8988T (cell line): ENCODE measurements around the gene ANK3.

Source experiments
- DNase-seq: peaks from one replicate; pipeline ENCODE4 v3.0.0; 2011

Gene ANK3

DNA sequence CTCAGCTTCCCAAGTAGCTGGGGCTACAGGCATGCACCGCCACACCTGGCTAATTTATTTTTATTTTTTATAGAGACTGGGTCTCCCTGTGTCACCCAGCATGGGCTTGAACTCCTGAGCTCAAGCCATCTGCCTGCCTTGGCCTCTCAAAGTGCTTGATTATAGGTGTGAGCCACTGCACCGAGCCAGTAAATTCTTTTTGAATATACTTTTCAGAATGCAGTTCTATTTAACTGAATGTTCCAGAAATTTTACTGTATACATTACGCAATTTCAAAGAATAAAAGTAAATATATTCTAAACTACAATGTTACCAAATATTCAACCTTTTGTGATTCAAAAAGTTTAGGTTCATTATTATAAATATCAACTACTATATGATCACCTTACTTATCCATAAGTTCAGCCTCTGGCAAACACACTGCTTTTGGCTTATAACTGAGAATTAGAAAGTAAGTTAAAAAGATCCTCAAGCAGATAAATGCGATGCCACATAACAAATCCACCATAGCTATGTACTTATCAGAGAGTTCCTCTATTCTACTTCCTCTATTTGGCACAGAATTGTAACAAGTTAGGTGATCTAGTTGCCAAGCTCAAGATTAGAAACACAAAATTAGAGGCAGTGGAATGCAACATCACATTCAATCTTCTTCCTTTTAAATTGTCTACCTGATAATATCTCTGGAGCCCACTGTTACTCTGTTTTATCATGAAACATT is 118.2 kb downstream of the ANK3 start:
- DNase-seq: no peak

DNA sequence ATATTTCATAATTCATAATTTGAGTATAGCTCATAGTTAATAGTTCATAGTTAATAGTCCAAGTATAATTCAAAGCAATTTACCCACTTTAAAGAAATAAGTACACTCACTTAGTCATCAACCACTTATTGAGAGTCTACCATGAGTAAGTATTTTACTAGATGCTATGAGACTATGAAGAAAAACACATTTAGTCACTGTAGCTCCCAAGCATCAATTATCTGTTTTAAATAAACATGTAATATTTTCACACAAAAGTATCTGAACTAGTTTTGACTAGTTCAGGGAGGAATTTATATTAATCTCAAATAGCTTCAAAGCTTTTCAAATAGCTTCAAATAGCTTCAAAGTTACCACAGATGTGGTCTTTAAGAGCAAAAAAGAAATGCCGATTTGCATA is 119.2 kb downstream of the ANK3 start:
- no peak for DNase-seq

DNA sequence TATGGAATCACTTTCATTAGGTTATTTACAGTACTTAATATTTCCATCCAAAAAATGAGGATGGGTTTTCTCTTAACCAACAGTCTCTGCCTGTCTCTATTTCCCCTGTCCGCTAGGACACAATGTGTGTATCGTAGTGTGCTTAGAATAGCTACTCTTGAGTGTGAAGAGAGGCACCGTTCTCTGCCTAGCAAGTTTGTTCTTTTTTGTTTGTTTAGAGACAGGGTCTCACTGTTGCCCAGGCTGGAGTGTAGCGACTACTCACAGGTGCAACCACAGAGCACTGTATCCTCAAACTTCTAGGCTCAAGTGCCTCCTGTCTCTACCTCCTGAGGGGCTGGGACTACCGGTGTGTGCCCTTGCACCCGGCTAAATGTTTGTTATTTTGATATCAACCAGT is 121.9 kb downstream of the ANK3 start:
- no peak for DNase-seq

DNA sequence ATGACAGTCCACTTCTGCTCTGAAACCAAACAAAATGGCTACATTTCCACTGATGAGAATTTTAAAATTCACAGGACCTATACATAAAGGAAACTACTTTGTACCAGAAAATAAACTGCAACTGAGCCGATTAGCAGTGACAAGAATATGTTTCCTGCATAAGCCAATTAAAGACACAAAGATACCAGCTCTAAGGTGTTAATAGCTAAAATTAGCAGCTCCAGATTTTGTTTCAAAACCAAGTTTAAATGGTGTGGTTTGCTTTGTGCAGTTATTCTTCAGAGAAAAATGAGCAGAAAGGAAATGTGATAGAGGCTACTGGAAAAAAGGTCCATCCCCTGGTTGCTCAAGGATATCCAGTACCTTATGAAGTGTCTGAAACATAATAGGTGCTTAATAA is 123.2 kb downstream of the ANK3 start:
- no peak for DNase-seq

DNA sequence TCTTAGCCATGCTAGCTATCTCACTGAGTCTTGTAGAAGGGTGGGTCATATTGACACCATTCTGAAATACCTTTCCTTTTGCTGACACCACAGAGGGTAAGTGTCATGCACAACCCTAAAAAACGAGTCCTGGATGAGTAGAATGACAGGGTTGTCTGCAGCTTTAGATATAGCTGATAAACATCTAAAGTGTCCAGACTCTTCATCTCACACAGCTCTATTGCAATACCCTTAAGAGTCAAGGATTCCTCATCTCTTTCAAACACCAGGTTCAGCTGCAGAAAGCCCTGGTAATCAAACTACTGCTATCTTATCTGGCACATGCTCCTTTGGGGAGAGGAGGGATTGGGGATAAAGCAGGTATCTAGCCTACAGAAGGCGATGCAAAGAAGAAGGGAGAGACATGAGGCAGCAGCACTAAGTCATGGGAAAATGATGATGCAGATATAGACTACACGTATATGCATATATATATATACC is 127.0 kb downstream of the ANK3 start:
- no peak for DNase-seq

DNA sequence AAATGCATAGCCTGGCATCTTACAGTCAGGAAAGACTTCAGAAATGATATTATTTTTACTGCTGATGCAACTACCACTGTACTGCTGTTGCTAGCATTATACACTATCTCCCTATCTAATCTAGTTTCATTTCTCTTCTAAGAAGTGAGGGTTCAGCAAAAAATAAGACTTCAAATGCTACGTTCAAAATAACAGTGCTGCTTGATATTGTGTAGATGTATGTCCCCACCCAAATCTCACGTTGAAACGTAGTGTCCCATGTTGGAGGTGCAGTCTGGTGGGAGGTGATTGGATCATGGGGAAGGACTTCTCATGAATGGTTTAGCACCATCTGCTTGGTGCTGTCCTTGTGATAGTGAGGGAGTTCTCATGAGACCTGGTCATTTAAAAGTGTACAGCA is 129.4 kb downstream of the ANK3 start:
- no peak for DNase-seq

DNA sequence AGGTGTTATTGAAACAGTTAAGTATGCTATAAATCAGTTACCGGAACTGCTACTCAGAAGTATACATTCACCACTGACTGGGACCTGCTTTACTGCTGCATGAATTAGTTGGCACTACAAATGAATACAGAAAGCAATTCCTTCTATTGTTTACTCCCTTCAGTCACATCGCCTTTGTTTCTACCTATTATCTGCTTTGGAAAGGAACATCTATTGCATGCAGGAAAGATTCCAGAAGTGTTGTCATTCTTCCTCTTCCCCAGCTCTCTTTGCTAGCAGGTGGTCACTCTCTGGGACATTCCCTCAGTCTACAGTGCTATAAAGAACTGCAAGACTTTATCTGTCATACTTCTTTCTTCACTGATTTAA is 131.3 kb downstream of the ANK3 start:
- no peak for DNase-seq

DNA sequence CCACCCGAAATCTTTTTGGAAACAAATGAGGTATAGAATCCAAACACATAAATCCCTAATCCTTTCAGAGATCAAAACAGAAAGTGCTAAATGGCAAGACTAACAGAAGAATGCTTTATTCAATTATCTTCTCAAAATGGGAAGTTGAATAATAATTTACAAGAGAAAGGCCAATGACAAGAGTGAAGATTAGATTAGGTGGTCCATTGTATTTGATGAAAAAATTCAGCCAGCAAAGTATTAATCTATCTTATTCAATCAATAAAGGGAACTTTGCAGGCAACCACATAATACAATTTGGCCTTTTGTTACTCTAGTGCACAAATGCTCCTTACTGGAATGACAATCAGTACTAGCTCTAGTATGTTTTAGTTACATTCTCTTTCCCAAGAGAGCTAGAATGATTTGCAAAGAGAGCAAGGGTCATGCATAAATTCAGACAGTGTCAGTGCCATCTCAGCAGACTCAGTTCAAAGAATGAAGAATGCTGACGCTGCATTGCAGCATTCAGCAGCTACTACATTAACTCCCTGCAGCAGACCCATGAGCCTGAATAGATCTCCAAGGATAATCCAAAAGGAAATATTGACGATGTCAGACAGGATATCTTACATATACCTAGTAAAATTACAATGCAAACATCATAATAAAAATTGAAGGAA is 131.8 kb downstream of the ANK3 start:
- no peak for DNase-seq

DNA sequence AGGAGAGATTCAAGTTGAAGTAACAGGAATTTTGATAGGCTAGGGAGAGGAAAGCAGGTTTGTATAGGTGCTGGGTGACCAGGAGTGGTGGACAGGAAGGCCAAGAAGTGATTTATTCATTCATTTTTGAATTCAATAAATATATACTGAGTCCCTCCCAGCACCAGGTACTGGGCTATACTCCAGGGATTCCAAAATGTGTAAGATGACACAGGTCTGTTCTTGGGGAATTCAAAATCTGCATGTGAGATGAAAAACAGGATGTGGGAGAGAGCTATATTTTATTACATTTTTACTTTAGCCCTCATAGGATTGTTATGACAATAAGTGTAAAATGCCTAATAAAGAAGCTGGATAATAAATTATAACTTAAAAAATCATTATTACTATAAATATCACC is 134.9 kb downstream of the ANK3 start:
- DNase-seq: no peak

DNA sequence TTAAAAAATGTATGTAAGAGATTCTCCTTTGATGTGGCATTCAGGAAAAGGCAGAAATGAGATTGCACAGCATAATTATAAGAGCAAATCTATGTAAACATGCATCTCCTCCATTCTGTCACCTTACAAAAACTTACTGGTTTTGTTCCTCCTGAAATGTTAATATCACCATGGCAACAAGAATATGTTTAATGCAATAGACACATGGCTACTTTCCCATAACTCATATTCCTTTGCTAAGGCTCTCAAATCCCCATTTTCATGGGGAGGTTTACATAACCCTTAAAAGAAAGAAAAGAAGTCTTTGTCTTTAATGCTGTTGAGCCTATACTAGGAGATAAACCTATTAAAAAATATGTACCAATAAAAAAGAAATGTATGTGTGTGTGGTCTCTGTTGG is 136.2 kb downstream of the ANK3 start:
- no peak for DNase-seq

DNA sequence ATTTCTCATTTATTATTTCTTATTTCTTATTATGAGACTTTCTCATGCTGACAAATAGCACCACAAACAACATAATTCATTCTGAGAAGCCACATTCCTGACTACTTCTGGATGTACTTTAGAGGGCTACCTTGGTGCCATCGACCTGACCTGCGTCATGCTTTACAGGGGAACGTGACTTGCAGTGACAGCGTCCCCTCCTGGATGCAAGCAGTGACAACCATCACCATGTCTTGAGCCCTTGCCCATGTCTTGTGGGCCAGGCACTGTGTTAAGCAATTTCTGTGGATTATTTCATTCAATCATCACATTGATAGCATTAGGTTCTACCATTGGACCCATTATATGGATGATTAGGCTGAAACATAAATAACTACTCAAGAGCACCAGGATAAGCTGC is 137.0 kb downstream of the ANK3 start:
- no peak for DNase-seq

DNA sequence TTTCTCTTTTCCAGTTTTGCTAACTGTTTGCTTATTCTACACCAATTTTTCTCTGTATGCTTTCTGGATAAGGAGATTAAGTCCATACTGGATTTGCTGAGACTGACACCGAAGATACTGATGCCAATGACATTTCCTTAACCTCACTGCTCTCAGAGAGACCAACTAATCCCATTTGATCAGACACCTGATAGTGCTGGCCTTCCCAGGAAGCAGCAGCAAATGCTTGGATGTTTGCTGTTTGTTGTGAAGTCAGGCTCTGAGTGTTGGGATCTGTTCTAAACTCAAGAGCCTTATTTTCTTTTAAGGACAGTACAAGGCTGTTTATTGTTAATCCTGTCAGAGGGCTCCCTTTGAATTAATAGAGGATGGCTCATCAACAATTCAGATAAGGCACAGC is 143.3 kb downstream of the ANK3 start:
- DNase-seq: no peak

DNA sequence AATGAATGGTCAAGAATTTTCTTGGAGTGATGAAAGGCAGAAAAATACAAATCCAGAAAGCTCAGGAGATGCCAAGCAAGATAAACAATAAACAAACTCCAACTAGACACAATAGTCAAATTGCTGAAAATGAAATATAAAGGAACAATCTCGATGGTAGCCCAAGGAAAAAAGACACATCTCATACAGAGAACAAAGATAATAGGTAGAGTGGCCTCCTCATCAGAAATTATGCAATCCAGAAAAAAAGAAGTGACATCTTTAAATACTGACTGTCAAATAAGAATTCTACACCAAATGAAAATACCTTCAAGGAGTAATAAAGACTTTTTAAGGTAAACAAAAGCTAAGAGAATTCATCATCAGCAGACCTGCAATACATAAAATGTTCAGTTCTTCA is 150.4 kb downstream of the ANK3 start:
- DNase-seq: no peak

DNA sequence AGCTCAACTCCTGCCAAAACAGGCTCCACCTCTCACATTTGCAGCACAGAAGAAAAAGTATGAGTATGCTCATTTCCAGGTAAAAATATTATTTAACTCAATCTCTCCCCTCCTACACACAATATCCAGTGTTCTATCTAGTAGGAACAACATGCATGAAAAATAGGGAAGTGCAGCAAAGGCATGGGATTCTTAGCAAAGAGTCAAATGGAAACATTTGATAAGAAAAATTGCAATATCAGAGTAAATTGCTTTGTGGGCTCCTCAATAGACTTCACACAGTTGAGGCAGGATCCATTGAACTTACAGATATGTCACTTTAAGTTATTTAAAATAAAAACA is 150.9 kb downstream of the ANK3 start:
- DNase-seq: no peak

DNA sequence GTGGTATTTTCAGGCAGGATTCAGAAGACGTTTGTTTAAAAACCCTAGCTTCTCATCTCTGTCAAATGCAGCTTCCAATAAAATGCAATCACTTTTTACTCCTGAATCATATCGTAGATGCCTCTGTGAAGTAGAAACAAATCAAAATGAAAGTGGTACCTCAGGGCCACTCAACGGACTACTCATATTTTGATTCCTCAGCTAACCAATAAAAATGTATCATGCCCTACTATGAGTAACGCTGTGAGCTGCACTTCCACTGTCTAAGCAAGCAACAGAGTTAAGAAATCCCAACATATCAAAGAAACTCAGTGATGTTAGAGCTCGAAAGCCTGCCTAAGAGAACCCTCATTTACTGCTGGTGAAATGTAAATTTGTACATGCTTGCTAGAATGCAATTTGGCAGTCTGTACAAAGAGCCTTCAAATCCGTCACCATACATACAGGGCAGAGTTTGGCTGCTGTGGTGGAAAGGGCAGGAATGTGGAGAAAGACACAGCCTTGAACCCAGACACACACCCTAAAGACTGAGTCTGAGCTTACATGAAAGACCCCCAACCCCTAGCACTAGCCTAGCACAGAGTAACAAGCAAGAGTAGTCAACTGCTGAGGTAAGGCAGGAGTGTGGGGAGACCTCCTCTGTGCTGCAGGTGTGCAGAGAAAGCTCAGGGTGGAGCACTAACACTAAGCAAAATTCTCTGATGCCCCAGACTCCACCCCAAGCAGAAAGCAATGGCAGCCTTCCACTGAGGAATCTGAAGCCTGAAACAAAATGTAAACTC is 151.5 kb downstream of the ANK3 start:
- peak; percentile 8 for DNase-seq

DNA sequence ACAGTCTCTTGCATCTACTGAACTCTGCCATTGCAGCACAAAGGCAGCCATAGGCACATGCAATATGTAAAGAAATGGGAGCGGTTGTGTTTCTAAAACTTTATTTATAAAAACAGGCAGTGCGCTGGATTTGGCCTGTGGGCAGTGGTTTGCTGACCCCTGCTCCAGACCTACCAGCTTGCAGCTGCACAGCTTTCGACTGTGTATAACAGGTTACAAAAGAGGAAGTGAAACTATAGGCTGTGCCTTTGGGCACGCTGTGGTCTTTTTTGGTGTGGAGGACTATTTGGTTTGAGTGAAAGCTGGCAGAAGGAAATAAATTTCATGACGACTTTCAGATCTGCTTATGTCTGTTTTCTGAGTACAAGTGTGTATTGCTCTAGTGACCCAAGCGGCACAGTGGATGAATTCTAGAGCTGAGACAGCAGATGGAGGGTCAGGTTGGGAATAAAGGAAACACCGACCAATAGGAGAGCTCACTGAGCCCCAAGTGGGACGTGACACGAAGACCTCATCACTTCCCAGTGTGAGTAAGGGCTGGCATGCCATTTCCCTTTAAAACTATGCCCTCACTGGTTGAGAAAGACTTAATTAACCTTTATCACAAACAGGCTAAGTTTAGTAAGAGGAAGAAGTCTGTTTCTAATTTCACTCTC is 152.7 kb downstream of the ANK3 start:
- no peak for DNase-seq

DNA sequence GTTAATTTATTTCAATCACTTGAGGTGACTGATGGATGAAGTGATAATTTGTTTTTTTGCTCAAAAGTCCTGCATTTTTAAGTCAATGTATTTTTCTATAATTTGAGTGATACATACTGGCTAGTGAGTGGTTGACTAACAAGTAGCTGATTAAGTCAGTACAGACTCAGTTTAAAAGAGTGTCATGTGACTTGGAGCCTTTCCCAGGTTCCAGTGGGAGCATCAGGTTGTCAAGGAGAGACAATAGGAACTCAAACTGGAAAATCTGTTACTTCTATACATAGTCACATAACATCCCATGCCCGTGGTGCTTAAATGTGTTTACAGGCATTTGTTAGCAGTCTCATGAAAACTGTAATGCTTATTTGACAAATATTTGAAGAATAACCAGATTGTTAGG is 154.7 kb downstream of the ANK3 start:
- DNase-seq: no peak

DNA sequence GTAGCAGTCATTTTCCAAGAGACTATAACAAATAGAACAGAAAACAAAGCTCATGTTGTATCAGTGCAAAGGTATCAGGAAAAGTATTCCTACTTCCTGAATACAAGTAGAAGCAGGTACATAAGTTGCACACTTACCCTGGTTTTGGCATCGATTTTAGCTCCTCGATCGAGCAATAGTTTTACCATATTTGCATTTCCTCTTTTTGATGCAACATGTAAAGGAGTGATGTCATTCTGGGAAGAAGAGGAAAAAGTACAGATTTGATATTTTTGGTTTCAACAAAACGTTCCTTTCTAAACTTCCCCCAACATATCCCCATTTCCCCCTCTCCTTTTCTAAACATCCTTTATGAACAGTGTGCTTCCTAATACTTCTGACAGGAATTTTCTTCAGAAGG is 155.1 kb downstream of the ANK3 start:
- DNase-seq: no peak

DNA sequence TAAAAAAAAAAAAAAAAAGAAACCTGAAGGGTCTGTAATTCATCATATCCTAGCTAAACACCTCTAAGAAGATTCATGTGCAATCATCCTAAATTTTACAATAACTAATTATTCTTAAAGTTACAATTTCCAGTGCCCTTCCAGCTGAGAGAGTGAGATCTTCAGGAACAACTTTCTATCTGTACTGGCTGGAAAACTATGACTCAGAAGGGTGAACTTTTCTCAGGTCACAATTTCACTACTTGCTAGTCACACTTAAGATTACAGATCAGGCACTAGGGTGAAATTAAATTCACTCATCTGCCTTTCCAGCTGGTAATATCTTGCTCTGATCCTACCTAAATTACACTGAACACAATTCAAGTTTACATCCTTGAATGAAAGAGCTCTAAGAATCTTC is 158.8 kb downstream of the ANK3 start:
- no peak for DNase-seq

DNA sequence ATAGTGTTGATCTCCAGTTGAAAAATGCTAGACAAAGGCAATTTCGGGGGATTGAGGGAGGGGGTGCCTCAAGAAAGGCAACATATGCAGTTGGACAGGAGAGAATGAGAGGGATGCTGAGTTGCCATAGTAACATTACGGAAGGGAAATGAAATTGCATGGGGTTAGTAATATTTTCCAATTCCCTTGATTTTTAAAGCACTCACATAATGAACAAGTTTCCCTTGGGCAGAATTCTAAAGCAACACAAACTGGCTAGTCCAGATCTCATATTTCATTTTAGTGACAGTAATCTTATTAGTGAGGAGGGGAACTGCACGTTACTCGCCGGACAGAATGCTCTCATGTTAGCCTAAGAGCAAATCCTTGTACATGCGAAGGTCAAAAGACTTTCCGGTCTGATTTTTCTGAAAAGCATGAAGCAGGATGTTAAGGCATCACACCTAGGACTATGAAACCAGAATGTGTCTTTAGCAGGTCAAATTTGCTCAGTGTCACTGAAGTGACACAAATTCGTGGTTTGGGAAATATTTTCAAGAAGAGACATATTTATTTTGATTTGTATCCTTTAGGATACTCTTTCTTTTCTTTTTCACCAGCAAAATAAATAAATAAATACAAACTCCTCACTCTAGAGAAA is 165.5 kb downstream of the ANK3 start:
- DNase-seq: no peak

DNA sequence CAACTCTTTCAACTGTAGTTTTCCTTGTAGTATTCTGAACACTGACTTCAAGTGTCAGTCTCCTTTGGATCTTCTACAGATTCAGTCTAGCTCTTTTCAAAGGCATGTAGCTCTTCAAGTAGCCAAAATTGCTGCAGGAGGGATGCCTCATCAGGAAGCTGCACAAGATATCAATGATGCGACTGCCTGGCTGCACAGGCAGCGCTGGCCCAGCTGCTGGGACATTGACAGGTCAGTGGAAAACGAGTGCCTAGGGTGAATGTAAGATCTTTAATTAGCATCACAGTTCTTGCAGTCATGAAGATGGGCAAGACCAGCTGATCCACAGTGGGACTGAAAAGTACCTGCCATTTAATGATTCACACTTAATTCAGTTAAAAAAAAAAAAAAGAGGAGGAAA is 167.6 kb downstream of the ANK3 start:
- DNase-seq: no peak

DNA sequence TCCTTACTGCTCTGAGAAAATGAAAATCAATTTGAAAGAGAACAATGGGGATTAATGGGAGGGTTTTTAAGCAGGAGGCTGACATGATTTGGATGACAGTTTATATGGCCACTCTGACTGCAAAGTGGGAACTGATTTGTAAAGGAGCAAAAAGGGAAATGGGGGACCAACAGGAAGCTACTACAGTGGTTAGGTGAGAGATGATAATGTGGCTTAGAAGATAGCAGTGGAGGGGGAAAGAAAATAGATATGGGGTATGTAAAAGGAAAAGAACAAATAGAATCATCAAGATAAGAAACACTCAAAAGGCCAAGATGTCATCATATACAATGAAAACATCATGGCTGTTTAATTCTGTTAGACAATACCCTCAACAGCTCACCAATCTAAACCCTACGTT is 177.5 kb downstream of the ANK3 start:
- no peak for DNase-seq

DNA sequence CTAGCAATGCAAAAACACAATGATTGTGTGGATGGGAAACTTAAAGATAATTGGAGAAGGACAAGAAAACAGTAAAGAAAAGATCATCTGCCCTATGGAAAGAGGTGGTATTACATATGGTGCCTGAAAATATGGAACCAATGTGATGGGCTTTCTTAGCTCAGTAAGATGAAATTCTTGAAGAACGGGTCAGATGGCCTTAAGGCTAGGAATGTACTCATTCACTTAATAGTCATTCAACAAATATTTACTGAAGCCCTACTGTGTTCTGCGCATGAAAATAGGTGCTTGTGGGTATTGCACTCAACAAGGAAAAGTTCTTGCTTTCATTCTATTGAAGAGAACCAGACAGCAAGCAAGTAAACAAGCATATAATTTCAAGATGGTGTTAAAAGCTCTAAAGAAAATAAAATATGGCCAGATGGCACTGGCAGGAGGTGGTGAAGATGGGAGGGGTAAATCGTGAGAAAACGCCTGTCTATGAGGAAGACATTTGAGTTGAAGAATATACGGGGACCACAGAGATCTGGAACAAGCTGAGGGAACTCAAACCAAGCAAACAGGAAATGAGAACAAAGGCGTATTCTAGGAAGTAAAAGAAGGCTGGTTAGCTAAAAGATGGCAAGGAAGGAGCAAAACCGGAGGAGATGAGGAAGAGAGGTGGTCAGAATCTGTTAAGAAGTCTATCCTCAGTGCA is 179.7 kb downstream of the ANK3 start:
- no peak for DNase-seq
